ENCODE results near the gene LNP1.
"Not testable (repeated sequence)": the region's sequence is repeated elsewhere in the genome, so short reads cannot be mapped to it uniquely, and the experiment has no call there.

GRCh38 chr3:100447067-100447466, 45.7 kb downstream of the LNP1 start:
- not testable (repeated sequence) for TF ChIP-seq PPARA (CRISPR knock-in tag; IDR thresholded peaks at IDR 0.05; ENCODE audit: borderline replicate concordance); TCF4 (CRISPR knock-in tag; IDR thresholded peaks at IDR 0.05; ENCODE audit: borderline replicate concordance); GLIS3 (CRISPR knock-in tag; IDR thresholded peaks at IDR 0.05); POU6F1 (CRISPR knock-in tag; IDR thresholded peaks at IDR 0.05; ENCODE audit: borderline replicate concordance, low read depth); ISL1 (CRISPR knock-in tag; IDR thresholded peaks at IDR 0.05); ZNF565 (CRISPR knock-in tag; conservative IDR thresholded peaks at IDR 0.05; ENCODE audit: low read depth); RARB (CRISPR knock-in tag; IDR thresholded peaks at IDR 0.05); ARNTL (CRISPR knock-in tag; IDR thresholded peaks at IDR 0.05; ENCODE audit: borderline replicate concordance, low read depth)
- TF ChIP-seq, protein P1, sequence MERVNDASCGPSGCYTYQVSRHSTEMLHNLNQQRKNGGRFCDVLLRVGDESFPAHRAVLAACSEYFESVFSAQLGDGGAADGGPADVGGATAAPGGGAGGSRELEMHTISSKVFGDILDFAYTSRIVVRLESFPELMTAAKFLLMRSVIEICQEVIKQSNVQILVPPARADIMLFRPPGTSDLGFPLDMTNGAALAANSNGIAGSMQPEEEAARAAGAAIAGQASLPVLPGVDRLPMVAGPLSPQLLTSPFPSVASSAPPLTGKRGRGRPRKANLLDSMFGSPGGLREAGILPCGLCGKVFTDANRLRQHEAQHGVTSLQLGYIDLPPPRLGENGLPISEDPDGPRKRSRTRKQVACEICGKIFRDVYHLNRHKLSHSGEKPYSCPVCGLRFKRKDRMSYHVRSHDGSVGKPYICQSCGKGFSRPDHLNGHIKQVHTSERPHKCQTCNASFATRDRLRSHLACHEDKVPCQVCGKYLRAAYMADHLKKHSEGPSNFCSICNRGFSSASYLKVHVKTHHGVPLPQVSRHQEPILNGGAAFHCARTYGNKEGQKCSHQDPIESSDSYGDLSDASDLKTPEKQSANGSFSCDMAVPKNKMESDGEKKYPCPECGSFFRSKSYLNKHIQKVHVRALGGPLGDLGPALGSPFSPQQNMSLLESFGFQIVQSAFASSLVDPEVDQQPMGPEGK (CRISPR knock-in tag; IDR thresholded peaks at IDR 0.05; ENCODE audit: borderline replicate concordance): not testable (repeated sequence)
- TF ChIP-seq, protein P2, sequence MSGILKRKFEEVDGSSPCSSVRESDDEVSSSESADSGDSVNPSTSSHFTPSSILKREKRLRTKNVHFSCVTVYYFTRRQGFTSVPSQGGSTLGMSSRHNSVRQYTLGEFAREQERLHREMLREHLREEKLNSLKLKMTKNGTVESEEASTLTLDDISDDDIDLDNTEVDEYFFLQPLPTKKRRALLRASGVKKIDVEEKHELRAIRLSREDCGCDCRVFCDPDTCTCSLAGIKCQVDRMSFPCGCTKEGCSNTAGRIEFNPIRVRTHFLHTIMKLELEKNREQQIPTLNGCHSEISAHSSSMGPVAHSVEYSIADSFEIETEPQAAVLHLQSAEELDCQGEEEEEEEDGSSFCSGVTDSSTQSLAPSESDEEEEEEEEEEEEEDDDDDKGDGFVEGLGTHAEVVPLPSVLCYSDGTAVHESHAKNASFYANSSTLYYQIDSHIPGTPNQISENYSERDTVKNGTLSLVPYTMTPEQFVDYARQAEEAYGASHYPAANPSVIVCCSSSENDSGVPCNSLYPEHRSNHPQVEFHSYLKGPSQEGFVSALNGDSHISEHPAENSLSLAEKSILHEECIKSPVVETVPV (CRISPR knock-in tag; IDR thresholded peaks at IDR 0.05): not testable (repeated sequence)

Data from SK-N-SH treated with all-trans-retinoic acid at 6 μM for 48 hours (cell line).